Mucosa of descending colon (tissue), 3 donors: Measurements from ENCODE around the gene ZIC5. TPM values are rescaled to one million over a fixed set of nuclear protein-coding genes. Genes with fewer than 3 reads are reported as not detected.

Experiments
- ATAC-seq: fragments of 200-7000 bp; cut with Tn5 transposase; one replicate; pipeline ENCODE4 v1.9.1; 2020; ENCODE audit warnings: mild to moderate bottlenecking, moderate library complexity
- DNase-seq, 3 donors: peaks; one replicate each; pipeline ENCODE4 v3.0.0-alpha.2; 2020
- H3K36me3 ChIP-seq: fragments of 200-600 bp; one replicate; pipeline ENCODE4 v1.8.0; 2021; ENCODE audit warnings: low read depth, mild to moderate bottlenecking
- H3K4me1 ChIP-seq: fragments of 200-600 bp; one replicate; pipeline ENCODE4 v1.8.0; 2021; ENCODE audit warnings: low read depth, mild to moderate bottlenecking
- H3K4me3 ChIP-seq: fragments of 200-600 bp; one replicate; pipeline ENCODE4 v1.8.0; 2021; ENCODE audit warnings: mild to moderate bottlenecking
- H3K9me3 ChIP-seq: fragments of 200-600 bp; one replicate; pipeline ENCODE4 v1.8.0; 2021; ENCODE audit warnings: mild to moderate bottlenecking
- CTCF ChIP-seq: fragments of 200-600 bp; IDR thresholded peaks from one replicate; pipeline ENCODE4 v1.8.0; 2022; ENCODE audit warnings: antibody characterized with exemption, mild to moderate bottlenecking
- intact Hi-C, 2 donors: fragments of 100-400 bp; cut with DNase I in 1 of 2; cut with micrococcal nuclease in 1 of 2; formaldehyde crosslinking; loops; one replicate each; pipeline versions ENCODE4 v1.11.0 to v1.11.1; 2022; cut with DNase I, micrococcal nuclease
- total RNA-seq, 3 donors: library from RNA; stranded (reverse); fragmentation: NEBNext Ultra II Directional in 2 of 3; extraction: Animal tissue kit (Norgen Biotek cat#: 25700) in 2 of 3; gene quantifications; one replicate each; pipeline versions ENCODE4 v1.2.1 to v1.2.4, GENCODE V29; 2021 to 2023
- donor health status: DM: no; HTN: no; CAD: no; lungs with moderate emphysema.
- donor health status: DM: no; HTN: no; CAD: no.
- donor health status: DM: no; HTN: yes; CAD: no.

Gene ZIC5
- total RNA-seq, 3 donors from 2014 or later = not detected

GRCh38 chr13:99967869-99968520 lies 3.6 kb downstream of the ZIC5 start:
- no peak overlapping the region for H3K4me3 ChIP-seq
- DNase-seq = no peak
- H3K4me1 ChIP-seq = peaks cover 37% of the 10 kb centered on the region
- no peak for ATAC-seq
- no peak for TF ChIP-seq CTCF
- intact Hi-C loops = no loop called here
- H3K36me3 ChIP-seq = no peaks in the 10 kb centered on the region
- no peaks in the 10 kb centered on the region for H3K9me3 ChIP-seq

DNA sequence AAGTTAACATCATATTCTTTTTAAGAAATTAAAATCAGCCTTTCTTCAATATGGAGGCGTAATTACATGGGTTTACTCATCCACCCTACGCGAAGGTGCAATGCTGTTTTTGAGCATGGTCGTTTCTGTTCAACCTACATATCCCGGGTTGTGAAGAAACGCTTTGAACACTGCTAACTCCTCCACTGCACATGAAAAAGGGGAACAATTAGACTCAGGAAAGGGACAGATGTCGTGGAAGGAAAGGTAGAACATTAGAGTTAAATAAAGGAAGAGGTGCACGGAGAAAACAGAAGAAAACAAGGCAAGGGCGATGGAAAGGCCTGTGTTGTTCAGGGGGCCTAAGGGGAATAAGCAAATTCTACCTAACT lies 4.1 kb downstream of the ZIC5 start:
- Histone ChIP-seq H3K9me3 (no peaks in the 10 kb centered on the region), H3K36me3 (no peaks in the 10 kb centered on the region), H3K4me3 (no peak overlapping the region), H3K4me1 (peaks cover 37% of the 10 kb centered on the region)
- no peak for DNase-seq
- no peak for TF ChIP-seq CTCF
- no peak for ATAC-seq
- intact Hi-C loops = no loop called here

GRCh38 chr13:99966064-99966805 lies 5.3 kb downstream of the ZIC5 start:
- TF ChIP-seq CTCF = no peak
- no peaks in the 10 kb centered on the region for H3K36me3 ChIP-seq
- H3K4me3 ChIP-seq = no peak overlapping the region
- H3K4me1 ChIP-seq = peaks cover 31% of the 10 kb centered on the region
- intact Hi-C loops = no loop called here
- ATAC-seq = no peak
- H3K9me3 ChIP-seq = no peaks in the 10 kb centered on the region
- no peak for DNase-seq

DNA sequence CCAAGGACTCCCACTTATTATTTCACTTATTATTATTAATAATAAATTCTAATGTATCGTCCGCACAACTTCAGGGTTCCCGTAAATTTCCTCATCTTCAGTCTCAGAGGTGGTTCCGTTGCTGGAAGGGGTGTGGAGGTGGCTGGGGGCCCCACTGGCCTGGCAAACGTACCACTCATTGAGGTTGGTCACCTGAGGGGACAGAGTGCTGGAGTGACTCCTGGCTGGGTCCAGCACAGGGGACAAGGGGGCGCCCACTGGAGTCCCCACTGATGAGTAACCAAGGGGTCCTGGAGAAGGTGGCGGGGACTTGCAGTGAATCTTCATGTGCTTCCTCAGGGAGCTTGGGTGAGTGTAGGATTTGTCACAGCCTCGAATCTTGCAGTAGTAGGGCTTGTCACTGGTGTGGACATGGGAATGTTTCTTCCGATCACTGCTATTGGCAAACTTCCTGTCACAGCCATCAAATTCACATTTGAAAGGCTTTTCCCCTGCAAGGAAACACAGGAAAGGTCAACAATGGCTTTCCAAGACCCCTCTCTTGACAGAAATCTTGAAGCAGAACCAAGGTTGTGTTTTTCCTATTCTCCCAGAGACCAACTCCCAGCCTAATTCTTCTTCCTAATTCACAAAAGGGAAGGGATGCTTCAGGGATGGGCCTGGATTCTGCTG lies 6.1 kb downstream of the ZIC5 start:
- Histone ChIP-seq H3K9me3 (no peaks in the 10 kb centered on the region), H3K4me1 (peaks cover 24% of the 10 kb centered on the region), H3K4me3 (no peak overlapping the region), H3K36me3 (no peaks in the 10 kb centered on the region)
- intact Hi-C loops = no loop called here
- DNase-seq (no peak), ATAC-seq (no peak)
- no peak for TF ChIP-seq CTCF

DNA sequence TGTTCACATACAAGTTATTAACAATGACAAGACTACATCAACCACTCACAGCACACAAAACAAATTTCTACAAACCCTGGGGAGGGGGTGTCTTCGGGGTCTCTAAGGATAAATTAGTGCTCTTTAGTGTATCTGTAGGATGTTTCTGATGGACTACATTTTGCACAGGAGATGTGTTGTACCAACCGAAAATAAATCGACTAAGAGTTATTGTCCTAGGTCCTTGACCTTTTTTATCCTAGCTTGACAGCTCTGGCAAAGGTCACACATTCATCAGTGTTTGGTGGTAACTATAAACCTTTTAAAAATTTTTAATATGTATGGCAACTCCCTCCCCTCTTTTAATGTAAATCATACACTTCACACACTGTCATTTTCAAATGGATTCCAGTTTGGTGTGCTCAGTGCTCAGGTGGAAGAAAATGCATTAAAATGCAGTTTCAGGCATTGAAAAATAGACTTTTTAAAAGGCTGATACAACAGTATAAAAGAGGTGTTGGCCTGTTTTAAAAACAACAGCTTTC lies 7.7 kb downstream of the ZIC5 start:
- Histone ChIP-seq H3K4me3 (no peak overlapping the region), H3K4me1 (peaks cover 20% of the 10 kb centered on the region), H3K9me3 (no peaks in the 10 kb centered on the region), H3K36me3 (no peaks in the 10 kb centered on the region)
- intact Hi-C loops = no loop called here
- DNase-seq (no peak), ATAC-seq (no peak)
- no peak for TF ChIP-seq CTCF
